ENCODE results near the gene SLC25A51.
A peak's percentile ranks its signal among the peaks of the same experiment; 100 is the strongest.
"Not testable (repeated sequence)": the region's sequence is repeated elsewhere in the genome, so short reads cannot be mapped to it uniquely, and the experiment has no call there.

The SLC25A51 gene

GRCh38 chr9:37913480-37914153 lies 9.7 kb upstream of the SLC25A51 start:
- peaks cover 0 to 10% of the 10 kb centered on the region in 2 donors for H3K27me3 Mint-ChIP-seq
- ATAC-seq (replicated peaks), result peak; percentile 91
- H3K27ac Mint-ChIP-seq, result no peak overlapping the region
- no peaks in the 10 kb centered on the region for H3K36me3 Mint-ChIP-seq (ENCODE audit: insufficient read depth)
- peaks cover 0 to 5% of the 10 kb centered on the region in 2 donors for H3K4me1 Mint-ChIP-seq (ENCODE audit: low read depth in 2 of 2)
- no peak overlapping the region for H3K4me3 Mint-ChIP-seq
- H3K9me3 Mint-ChIP-seq, result no peaks in the 10 kb centered on the region
- peak; percentile 78 to 85 (median 81) for DNase-seq

GRCh38 chr9:37911271-37911681 lies 7.3 kb upstream of the SLC25A51 start:
- no peak for ATAC-seq (replicated peaks)
- Mint-ChIP-seq H3K4me1 (ENCODE audit: low read depth in 2 of 2) (peaks cover 0 to 5% of the 10 kb centered on the region in 2 donors), H3K36me3 (ENCODE audit: insufficient read depth) (no peaks in the 10 kb centered on the region)

GRCh38 chr9:37910271-37910670 lies 6.3 kb upstream of the SLC25A51 start:
- Mint-ChIP-seq H3K36me3 (ENCODE audit: insufficient read depth) (no peaks in the 10 kb centered on the region), H3K4me1 (ENCODE audit: low read depth in 2 of 2) (peaks cover 0 to 5% of the 10 kb centered on the region in 2 donors), H3K27ac (no peak overlapping the region), H3K9me3 (no peaks in the 10 kb centered on the region), H3K4me3 (no peak overlapping the region), H3K27me3 (peaks cover 0 to 17% of the 10 kb centered on the region in 2 donors)
- DNase-seq (no peak), ATAC-seq (replicated peaks) (no peak)

More at GRCh38 chr9:37911271-37911681, 7.3 kb upstream of the SLC25A51 start:
- Mint-ChIP-seq H3K27ac (no peak overlapping the region), H3K9me3 (no peaks in the 10 kb centered on the region), H3K4me3 (no peak overlapping the region), H3K27me3 (peaks cover 0 to 12% of the 10 kb centered on the region in 2 donors)
- no peak for DNase-seq

DNA sequence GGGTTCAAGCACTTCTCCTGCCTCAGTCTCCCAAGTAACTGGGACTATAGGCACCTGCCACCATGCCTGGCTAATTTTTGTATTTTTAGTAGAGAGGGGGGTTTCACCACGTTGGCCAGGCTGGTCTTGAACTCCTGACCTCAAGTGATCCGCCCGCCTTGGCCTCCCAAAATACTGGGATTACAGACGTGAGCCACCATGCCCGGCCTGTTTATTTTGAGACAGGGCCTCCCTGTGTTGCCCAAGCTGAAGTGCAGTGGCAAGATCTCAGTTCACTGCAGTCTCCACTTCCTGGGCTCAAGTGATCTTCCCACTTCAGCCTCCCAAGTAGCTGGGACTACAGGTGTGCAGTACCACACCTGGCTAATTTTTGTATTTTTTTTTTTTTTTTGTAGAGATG lies 5.9 kb upstream of the SLC25A51 start:
- H3K27ac Mint-ChIP-seq; H3K4me1 Mint-ChIP-seq (ENCODE audit: low read depth in 2 of 2); ATAC-seq (replicated peaks); H3K36me3 Mint-ChIP-seq (ENCODE audit: insufficient read depth); H3K9me3 Mint-ChIP-seq; H3K4me3 Mint-ChIP-seq; DNase-seq: not testable (repeated sequence)
- peaks cover 0 to 17% of the 10 kb centered on the region in 2 donors for H3K27me3 Mint-ChIP-seq

DNA sequence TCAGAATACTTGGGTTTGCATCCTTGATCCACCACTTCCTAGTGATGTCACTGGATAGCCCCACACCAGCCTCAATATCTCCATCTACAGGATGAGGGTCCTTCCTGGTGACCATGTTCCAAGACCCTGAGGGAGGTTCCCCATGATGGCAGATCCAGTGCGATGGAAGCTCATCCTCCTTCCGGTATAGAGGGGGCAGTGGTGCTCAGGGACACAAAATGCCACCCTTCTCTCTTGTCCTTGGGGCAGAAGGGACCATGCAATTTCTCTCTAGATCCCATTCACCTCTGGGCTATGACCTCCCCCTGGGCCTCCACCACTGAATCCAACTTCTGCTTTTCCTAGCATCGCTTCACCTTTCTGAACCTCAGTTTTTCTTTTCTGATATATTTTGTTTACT lies 5.4 kb upstream of the SLC25A51 start:
- ATAC-seq (replicated peaks) (no peak), DNase-seq (no peak)
- H3K27ac Mint-ChIP-seq, result no peak overlapping the region
- peaks cover 5 to 13% of the 10 kb centered on the region in 2 donors for H3K4me1 Mint-ChIP-seq (ENCODE audit: low read depth in 2 of 2)
- peaks cover 3% of the 10 kb centered on the region for H3K36me3 Mint-ChIP-seq (ENCODE audit: insufficient read depth)
- H3K4me3 Mint-ChIP-seq, result no peak overlapping the region
- H3K27me3 Mint-ChIP-seq, result peaks cover 0 to 17% of the 10 kb centered on the region in 2 donors
- no peaks in the 10 kb centered on the region for H3K9me3 Mint-ChIP-seq

- Mint-ChIP-seq H3K27me3 (peaks cover 0 to 14% of the 10 kb centered on the region in 2 donors), H3K4me1 (ENCODE audit: low read depth in 2 of 2) (peaks cover 7 to 15% of the 10 kb centered on the region in 2 donors), H3K36me3 (ENCODE audit: insufficient read depth) (peaks cover 8% of the 10 kb centered on the region), H3K27ac (no peak overlapping the region), H3K4me3 (no peak overlapping the region), H3K9me3 (no peaks in the 10 kb centered on the region)
- DNase-seq, result no peak
- ATAC-seq (replicated peaks), result no peak
Observed at GRCh38 chr9:37908698-37909186, 4.8 kb upstream of the SLC25A51 start.

GRCh38 chr9:37908283-37908682 lies 4.4 kb upstream of the SLC25A51 start:
- no peak overlapping the region for H3K4me3 Mint-ChIP-seq
- DNase-seq (no peak), ATAC-seq (replicated peaks) (no peak)
- H3K36me3 Mint-ChIP-seq (ENCODE audit: insufficient read depth), result peaks cover 8% of the 10 kb centered on the region
- H3K27me3 Mint-ChIP-seq, result peaks cover 0 to 9% of the 10 kb centered on the region in 2 donors
- H3K9me3 Mint-ChIP-seq, result no peaks in the 10 kb centered on the region
- H3K27ac Mint-ChIP-seq, result no peak overlapping the region
- peaks cover 7 to 11% of the 10 kb centered on the region in 2 donors for H3K4me1 Mint-ChIP-seq (ENCODE audit: low read depth in 2 of 2)

GRCh38 chr9:37906312-37907239 lies 2.6 kb upstream of the SLC25A51 start:
- peak overlapping the region in 1 of 2 donors; percentile 60 for H3K27ac Mint-ChIP-seq
- peaks cover 8% of the 10 kb centered on the region for H3K36me3 Mint-ChIP-seq (ENCODE audit: insufficient read depth)
- no peak overlapping the region for H3K4me3 Mint-ChIP-seq
- H3K9me3 Mint-ChIP-seq, result no peaks in the 10 kb centered on the region
- peaks cover 0 to 7% of the 10 kb centered on the region in 2 donors for H3K27me3 Mint-ChIP-seq
- DNase-seq (no peak), ATAC-seq (replicated peaks) (no peak)
- H3K4me1 Mint-ChIP-seq (ENCODE audit: low read depth in 2 of 2), result peaks cover 13 to 15% of the 10 kb centered on the region in 2 donors

DNA sequence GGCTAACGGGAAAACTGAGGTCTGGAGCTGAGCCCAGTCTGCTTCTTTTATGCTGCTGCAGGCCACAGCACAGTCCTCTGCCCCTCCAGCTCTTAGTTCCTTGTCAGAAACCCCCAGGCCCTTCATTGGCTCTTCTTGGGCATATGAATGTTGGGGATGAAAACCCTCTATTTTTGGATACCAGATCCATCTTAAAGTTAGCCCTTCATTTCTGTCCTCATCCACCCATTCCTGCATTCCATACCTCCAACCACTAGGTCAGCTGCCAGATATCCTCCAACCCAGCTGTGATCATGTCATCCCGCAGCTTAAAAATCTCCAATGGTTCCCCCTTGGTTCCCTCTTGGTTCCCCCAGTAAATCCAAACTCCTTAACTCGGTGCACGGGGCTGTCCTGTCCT lies 1.8 kb upstream of the SLC25A51 start:
- Mint-ChIP-seq H3K27ac (peak overlapping the region in 1 of 2 donors; percentile 60), H3K27me3 (peaks cover 0 to 7% of the 10 kb centered on the region in 2 donors), H3K9me3 (no peaks in the 10 kb centered on the region), H3K4me1 (ENCODE audit: low read depth in 2 of 2) (peaks cover 13 to 17% of the 10 kb centered on the region in 2 donors), H3K4me3 (peak overlapping the region in 1 of 2 donors; percentile 42), H3K36me3 (ENCODE audit: insufficient read depth) (peaks cover 8% of the 10 kb centered on the region)
- DNase-seq, result no peak
- no peak for ATAC-seq (replicated peaks)

- H3K4me3 Mint-ChIP-seq, result peak overlapping the region in 1 of 2 donors; percentile 91
- no peaks in the 10 kb centered on the region for H3K9me3 Mint-ChIP-seq
- peaks cover 8% of the 10 kb centered on the region for H3K36me3 Mint-ChIP-seq (ENCODE audit: insufficient read depth)
- ATAC-seq (replicated peaks), result no peak
- peaks cover 13 to 19% of the 10 kb centered on the region in 2 donors for H3K4me1 Mint-ChIP-seq (ENCODE audit: low read depth in 2 of 2)
- no peak for DNase-seq
- peak overlapping the region; percentile 89 to 96 for H3K27ac Mint-ChIP-seq
- peaks cover 0 to 7% of the 10 kb centered on the region in 2 donors for H3K27me3 Mint-ChIP-seq
Observed at GRCh38 chr9:37905131-37905505, 1.2 kb upstream of the SLC25A51 start.

DNA sequence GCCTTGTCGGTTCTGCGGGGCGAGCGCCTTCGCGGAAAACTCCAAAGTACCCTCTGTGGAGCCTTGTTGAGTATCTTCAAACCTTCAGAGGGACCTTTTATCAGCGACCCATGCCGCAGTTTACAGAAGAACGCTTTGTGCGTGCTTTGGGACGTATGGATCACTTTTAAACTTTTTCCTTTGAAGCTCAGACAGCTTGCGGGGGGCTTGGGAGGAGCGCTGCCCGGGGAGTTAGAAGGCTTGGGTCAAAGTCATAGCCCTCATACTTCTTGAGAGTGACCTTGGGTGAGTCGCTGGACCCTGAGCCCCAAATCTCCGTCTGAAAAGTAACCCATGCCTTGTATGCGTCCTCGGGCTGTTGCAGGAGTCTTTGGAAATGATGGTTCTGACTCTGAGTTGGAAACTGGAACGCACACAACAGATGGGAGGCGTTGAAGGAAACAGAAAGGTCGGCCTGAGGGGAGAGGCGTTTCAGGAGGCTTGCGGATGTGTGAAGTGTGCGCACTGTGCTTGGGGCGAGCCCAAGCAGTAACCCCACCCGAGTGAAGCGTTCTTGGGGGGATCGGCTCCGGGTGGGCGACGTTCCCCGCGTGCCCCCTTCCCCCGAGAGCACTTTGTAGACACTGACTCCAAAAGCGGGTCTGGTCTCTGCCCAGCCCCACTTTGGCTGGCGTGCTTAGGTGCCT lies 661 bp upstream of the SLC25A51 start:
- Mint-ChIP-seq H3K27ac (peak overlapping the region; percentile 89 to 96), H3K9me3 (no peaks in the 10 kb centered on the region), H3K36me3 (ENCODE audit: insufficient read depth) (peaks cover 13% of the 10 kb centered on the region), H3K27me3 (peaks cover 0 to 7% of the 10 kb centered on the region in 2 donors), H3K4me3 (peak overlapping the region; percentile 91), H3K4me1 (ENCODE audit: low read depth in 2 of 2) (peaks cover 13 to 19% of the 10 kb centered on the region in 2 donors)
- ATAC-seq (replicated peaks), result no peak
- no peak for DNase-seq

DNA sequence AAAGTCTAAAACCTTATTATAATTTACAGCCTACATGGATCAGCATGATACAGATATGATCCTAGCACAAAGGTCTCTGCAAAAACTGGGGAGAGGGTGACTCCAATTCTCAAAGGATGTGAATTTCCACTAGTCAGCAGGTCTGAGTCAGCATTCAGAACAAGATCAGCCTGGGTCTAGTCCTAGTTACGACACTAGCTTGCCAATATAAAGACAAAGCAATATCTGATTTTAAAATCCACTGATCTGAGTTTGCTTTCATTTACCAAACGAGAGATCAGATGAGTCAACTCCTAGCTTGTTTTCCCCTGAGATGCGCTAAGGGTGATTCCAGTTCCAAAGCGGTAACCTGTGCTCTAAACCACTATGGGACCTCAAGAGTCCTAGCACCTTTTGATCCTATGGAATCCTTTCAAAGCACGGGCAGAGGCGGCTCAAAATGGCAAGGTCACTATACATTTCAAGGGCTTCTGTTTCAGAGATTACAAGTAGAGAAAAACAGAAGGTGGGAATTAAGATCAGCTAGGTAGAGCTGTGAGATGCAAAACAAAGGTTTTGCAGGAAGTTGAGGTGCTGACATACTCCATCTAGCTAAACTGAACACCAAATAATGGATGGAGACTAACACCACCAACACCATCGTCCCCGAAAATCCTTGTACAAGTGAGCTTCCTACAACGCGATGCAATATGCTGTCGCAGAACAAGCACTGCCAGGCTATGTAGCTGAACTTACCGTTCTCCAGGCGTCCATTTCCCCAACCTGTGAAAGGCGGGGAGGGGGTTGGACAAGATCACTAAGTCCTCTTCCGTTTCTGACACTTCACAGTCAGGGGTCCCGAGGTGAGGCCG lies 906 bp downstream of the SLC25A51 start:
- ATAC-seq (replicated peaks) (no peak), DNase-seq (no peak)
- H3K27ac Mint-ChIP-seq, result peak overlapping the region; percentile 89 to 96
- peaks cover 0 to 7% of the 10 kb centered on the region in 2 donors for H3K27me3 Mint-ChIP-seq
- H3K4me1 Mint-ChIP-seq (ENCODE audit: low read depth in 2 of 2), result peaks cover 13 to 19% of the 10 kb centered on the region in 2 donors
- peak overlapping the region; percentile 91 for H3K4me3 Mint-ChIP-seq
- H3K36me3 Mint-ChIP-seq (ENCODE audit: insufficient read depth), result peaks cover 27% of the 10 kb centered on the region
- H3K9me3 Mint-ChIP-seq, result no peaks in the 10 kb centered on the region

Data from effector memory CD8-positive, alpha-beta T cell (primary cell).